SH-SY5Y (cell line): Measurements from ENCODE around the gene NLGN2.

Source experiments
- GATA2 ChIP-seq: IDR thresholded peaks from 2 replicates; pipeline ENCODE4 v1.6.1; 2011; ENCODE audit warnings: mild to moderate bottlenecking, low read depth, low read length
- GATA3 ChIP-seq: IDR thresholded peaks from 2 replicates; pipeline ENCODE4 v1.6.1; 2011; ENCODE audit warnings: low read depth, mild to moderate bottlenecking, low read length, moderate library complexity

DNA sequence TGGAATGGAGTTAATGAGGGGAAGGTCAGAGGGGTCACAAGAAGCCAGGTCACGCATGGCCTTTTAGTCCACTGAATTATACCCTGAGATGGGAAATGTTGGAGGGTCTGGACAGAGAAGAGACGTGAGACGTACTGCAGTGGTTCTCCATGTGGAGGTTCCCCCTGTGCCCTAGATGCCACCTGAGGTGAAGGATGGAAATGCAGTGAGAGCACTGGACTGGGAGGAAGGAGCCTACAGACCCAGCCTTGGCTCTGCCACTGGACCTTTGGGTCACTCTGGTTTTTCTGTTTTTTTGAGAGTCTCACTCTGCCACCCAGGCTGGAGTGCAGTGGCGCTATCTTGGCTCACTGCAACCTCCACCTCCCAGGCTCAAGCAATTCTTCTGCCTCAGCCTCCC lies 11.5 kb upstream of the NLGN2 start:
- TF ChIP-seq GATA2 (no peak), GATA3 (no peak)
